Right ventricle myocardium inferior (tissue), 1 donor: ENCODE measurements around the gene VEGFC. TPM values are rescaled to one million over a fixed set of nuclear protein-coding genes. Genes with fewer than 3 reads are reported as not detected.

Source experiments
- ATAC-seq: fragments of 200-7000 bp; cut with Tn5 transposase; one replicate; pipeline ENCODE4 v1.9.1; 2020; ENCODE audit warnings: mild to moderate bottlenecking, moderate library complexity
- DNase-seq: peaks from one replicate; pipeline ENCODE4 v3.0.0; 2021; ENCODE audit errors: missing footprints
- intact Hi-C: fragments of 100-400 bp; cut with DNase I; formaldehyde crosslinking; loops from one replicate; pipeline ENCODE4 v1.11.0; 2022
- total RNA-seq: library from RNA; stranded (reverse); fragmentation: NEBNext Ultra II Directional; extraction: Animal tissue kit (Norgen Biotek cat#: 25700); gene quantifications from one replicate; pipeline ENCODE4 v1.2.1, GENCODE V29; 2021
- donor health status: DM: no; HTN: yes; CAD: no; lungs with severe emphysema.

VEGFC gene
- total RNA-seq, 1 donor from 2014 or later, result 6.0 TPM

GRCh38 chr4:176800891-176801534 lies 8.3 kb upstream of the VEGFC start:
- intact Hi-C loops, result no loop called here

DNA sequence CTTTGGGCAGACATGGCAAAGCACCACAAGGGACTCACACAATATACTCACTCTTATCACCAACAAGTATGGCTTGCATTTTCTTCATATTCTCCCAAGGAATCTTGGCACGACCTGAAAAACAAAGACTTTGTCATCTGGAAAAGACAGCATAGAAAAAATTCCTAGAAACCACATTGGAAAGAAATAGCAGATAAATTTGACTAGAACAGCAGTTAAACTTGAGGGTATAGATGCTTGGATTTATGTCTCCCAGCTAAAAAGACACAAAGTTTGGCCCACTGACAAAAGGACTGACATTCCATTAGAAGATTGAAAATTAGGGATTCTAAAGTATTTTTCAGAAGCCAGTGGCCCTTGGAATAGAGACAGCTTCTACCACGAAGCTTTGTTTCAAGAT lies 6.9 kb upstream of the VEGFC start:
- no peak for DNase-seq
- intact Hi-C loops, result no loop called here
- ATAC-seq, result no peak

More at GRCh38 chr4:176800891-176801534, 8.3 kb upstream of the VEGFC start:
- DNase-seq (no peak), ATAC-seq (no peak)

GRCh38 chr4:176798540-176798939 lies 5.8 kb upstream of the VEGFC start:
- no peak for DNase-seq
- no peak for ATAC-seq
- intact Hi-C loops, result no loop called here

DNA sequence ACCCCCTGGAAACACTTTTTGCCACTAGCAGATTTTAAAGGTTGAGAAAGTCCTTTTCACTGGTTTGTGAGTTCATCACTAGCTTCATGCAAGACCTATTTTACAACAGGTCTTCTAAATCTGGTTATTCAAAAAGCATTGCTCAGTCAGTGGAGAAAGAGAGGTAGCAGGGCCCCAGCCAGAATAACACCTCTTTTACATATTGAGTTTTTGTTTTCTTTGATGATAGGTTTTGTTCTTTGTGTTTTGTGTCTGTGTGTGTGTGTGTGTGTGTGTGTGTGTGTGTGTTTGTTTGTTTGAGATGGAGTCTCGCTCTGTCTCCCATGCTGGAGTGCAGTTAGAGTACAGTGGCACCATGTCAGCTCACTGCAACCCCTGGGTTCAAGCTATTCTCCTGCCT lies 2.7 kb upstream of the VEGFC start:
- no peak for ATAC-seq
- intact Hi-C loops, result no loop called here
- DNase-seq, result no peak

DNA sequence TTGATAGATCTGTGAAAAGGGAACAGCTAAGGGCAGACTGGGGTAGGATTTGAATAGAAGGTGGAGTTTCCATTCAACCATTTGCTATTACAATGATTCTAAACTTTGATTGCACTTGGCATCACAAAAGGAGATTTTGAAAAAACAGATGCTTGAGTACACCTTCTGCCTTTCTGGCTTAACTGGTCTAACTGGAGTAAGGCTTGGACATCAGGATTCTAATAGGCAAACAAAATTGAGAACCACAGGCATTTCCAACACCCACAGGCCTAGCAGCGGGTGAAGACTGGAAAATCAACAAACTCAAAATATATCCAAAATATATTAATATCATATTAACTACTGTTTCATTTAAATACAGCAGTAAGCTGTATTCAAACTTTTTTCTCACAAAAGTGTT lies 1.9 kb upstream of the VEGFC start:
- intact Hi-C loops, result loop anchor here (5.0 kb wide), 2 partner anchors 253 to 417 kb away; no protein-coding TSS in a partner anchor
- no peak for DNase-seq
- ATAC-seq, result no peak

- DNase-seq, result no peak
- intact Hi-C loops, result loop anchor here (5.0 kb wide), 2 partner anchors 253 to 417 kb away; no protein-coding TSS in a partner anchor
- ATAC-seq, result no peak
Measured at GRCh38 chr4:176794151-176794550, 1.4 kb upstream of the VEGFC start.

DNA sequence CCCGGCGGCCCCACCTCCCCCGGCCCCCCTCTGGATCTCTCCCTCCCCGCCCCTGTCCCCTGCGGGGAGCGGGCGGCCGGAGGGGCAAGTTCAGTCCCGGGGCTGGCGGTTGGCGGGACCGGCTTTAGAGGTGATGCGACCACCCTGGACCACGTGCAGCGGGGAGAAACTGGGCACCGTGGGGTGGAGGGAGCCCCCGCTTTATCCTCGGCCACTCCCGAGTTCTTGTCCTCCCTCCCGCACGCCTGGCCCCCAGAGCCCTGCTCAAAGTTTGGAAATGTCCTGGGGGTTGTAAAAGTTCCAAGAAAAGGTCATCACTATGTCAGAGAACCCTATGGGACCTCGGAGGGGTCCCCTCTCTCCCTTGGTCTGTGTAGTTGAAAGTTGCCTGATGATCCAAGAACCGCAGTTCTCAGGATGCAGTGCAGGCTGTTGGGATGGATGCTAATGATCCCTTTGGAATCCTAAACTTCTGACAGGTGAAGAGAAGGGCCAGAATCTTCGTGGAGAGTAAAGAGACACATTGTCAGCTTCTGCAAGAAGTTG lies 411 bp upstream of the VEGFC start:
- intact Hi-C loops, result loop anchor here (2.0 to 5.0 kb wide), 3 partner anchors 226 to 416 kb away; no protein-coding TSS in a partner anchor
- ATAC-seq, result peak; percentile 7
- DNase-seq, result peak; percentile 45

GRCh38 chr4:176791591-176792325 lies 964 bp downstream of the VEGFC start:
- peak; percentile 66 for DNase-seq
- intact Hi-C loops, result loop anchor here (2.0 to 5.0 kb wide), 3 partner anchors 225 to 414 kb away; no protein-coding TSS in a partner anchor

GRCh38 chr4:176790398-176790797 lies 2.3 kb downstream of the VEGFC start:
- ATAC-seq, result no peak
- DNase-seq, result no peak
- intact Hi-C loops, result loop anchor here (5.0 kb wide), 2 partner anchors 257 to 413 kb away; no protein-coding TSS in a partner anchor

More at GRCh38 chr4:176791591-176792325, 964 bp downstream of the VEGFC start:
- ATAC-seq, result peak; percentile 47

GRCh38 chr4:176789955-176790354 lies 2.8 kb downstream of the VEGFC start:
- ATAC-seq (no peak), DNase-seq (no peak)
- intact Hi-C loops, result loop anchor here (5.0 kb wide), 2 partner anchors 257 to 413 kb away; no protein-coding TSS in a partner anchor

DNA sequence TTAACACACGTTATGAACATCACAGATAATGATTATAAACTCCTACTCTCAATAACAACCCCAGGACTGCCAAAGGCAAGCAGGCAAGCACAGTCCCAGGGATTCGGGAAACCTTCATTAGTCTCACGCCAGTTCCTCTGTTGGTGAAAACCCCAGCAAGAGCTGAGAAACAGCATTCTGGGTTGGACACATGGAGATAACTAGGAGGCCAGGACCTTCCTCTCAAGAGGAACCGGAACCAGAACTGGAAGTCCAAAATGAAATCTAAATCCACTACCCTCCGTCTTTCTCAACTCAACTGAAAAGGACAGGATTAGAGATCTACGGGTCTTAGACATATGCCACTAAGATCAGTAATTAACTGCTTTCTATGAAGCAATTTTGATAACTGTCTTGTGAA lies 3.8 kb downstream of the VEGFC start:
- DNase-seq (no peak), ATAC-seq (no peak)
- intact Hi-C loops, result no loop called here

GRCh38 chr4:176788248-176788647 lies 4.5 kb downstream of the VEGFC start:
- DNase-seq (no peak), ATAC-seq (no peak)
- intact Hi-C loops, result no loop called here

- intact Hi-C loops, result no loop called here
- no peak for ATAC-seq
- DNase-seq, result no peak
Measured at GRCh38 chr4:176784816-176785215, 7.9 kb downstream of the VEGFC start.

DNA sequence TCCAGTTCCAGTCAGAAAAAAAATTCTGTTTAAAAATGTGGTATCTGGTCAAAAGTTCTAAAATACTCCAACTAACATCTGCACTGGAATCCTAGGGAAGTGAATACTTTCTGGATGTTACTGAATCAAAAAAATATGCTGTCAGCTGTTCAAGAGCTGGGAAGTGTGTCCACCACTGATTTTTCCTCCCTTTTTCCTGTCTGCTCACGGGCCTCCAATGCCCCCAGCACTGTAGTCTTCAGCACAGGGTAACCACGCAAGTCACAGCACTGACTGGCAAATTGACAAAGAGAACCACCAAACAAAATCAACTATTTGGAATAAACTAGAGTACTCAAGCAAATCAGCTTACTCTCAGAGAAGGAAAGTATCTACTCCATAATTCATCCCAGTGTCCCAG lies 9.9 kb downstream of the VEGFC start:
- ATAC-seq (no peak), DNase-seq (no peak)
- intact Hi-C loops, result no loop called here

GRCh38 chr4:176782191-176782590 lies 10.5 kb downstream of the VEGFC start:
- ATAC-seq, result no peak
- DNase-seq, result no peak
- intact Hi-C loops, result no loop called here

GRCh38 chr4:176781739-176782100 lies 11.0 kb downstream of the VEGFC start:
- DNase-seq (no peak), ATAC-seq (no peak)
- intact Hi-C loops, result no loop called here

GRCh38 chr4:176780995-176781738 lies 11.6 kb downstream of the VEGFC start:
- no peak for ATAC-seq
- DNase-seq, result no peak
- intact Hi-C loops, result no loop called here

GRCh38 chr4:176779421-176779820 lies 13.3 kb downstream of the VEGFC start:
- ATAC-seq, result no peak
- intact Hi-C loops, result no loop called here

GRCh38 chr4:176778491-176778890 lies 14.2 kb downstream of the VEGFC start:
- DNase-seq, result no peak
- intact Hi-C loops, result no loop called here
- no peak for ATAC-seq

More at GRCh38 chr4:176779421-176779820, 13.3 kb downstream of the VEGFC start:
- no peak for DNase-seq
